Astrocyte of the cerebellum (primary cell): ENCODE data around the gene PRKN.

Source experiments
- DNase-seq: peaks from one replicate; pipeline ENCODE4 v3.0.0-alpha.2; 2011; ENCODE audit warnings: low read depth
- H3K4me3 ChIP-seq: 2 replicates; pipeline ENCODE4 v1.5.1; 2011; ENCODE audit warnings: mild to moderate bottlenecking, low read depth, low read length, moderate library complexity
- in situ Hi-C: cut with HindIII; loops from 2 replicates; pipeline ENCODE4 v1.10.0; 2017; ENCODE audit warnings: low sequenced_read_pairs
- TF ChIP-seq, protein P1 (sequence below): IDR thresholded peaks from 2 replicates; pipeline ENCODE4 v1.5.1; 2012; ENCODE audit warnings: low read length, low read depth, moderate library complexity, mild to moderate bottlenecking; ENCODE audit errors: missing control alignments

PRKN gene

DNA sequence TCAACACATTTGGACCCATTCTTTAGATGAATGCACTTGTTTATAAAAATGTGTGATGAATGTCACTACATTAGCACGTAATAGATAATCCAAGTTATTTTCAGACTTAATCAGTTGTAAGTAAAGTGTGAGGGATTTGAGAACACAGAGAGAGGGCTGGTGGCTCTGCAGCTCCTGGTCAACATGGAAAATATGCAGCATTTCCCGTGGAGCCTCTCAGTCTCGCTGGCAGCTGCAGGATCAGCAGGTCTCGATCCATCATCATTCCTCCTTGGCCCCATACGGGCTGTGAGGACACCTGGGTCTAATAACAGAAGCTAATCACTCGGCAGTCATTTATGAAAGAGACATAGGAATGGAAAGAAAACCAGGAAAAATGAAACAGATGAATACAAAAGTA lies 390.2 kb downstream of the PRKN start:
- TF ChIP-seq, protein P1, sequence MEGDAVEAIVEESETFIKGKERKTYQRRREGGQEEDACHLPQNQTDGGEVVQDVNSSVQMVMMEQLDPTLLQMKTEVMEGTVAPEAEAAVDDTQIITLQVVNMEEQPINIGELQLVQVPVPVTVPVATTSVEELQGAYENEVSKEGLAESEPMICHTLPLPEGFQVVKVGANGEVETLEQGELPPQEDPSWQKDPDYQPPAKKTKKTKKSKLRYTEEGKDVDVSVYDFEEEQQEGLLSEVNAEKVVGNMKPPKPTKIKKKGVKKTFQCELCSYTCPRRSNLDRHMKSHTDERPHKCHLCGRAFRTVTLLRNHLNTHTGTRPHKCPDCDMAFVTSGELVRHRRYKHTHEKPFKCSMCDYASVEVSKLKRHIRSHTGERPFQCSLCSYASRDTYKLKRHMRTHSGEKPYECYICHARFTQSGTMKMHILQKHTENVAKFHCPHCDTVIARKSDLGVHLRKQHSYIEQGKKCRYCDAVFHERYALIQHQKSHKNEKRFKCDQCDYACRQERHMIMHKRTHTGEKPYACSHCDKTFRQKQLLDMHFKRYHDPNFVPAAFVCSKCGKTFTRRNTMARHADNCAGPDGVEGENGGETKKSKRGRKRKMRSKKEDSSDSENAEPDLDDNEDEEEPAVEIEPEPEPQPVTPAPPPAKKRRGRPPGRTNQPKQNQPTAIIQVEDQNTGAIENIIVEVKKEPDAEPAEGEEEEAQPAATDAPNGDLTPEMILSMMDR: no peak
- no peak overlapping the region for H3K4me3 ChIP-seq
- no peak for DNase-seq
- in situ Hi-C loops: no loop called here

DNA sequence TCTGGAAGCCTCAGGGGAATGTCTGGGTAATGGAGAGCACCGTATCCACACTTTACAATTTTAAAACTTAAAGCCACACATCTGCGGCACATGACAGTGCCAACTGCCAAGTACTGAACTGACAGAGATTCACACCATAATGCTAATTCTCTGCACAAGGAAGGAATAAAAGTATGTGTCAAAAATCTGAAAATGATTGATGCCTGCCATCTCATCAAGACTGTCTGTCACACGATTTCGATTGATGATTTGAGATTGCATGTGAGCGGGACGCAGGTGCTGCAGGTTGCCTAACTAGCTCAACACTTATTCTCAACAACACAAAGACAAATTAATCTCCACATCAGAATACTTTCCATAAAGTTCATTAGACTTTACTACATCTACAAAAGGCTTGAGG lies 391.2 kb downstream of the PRKN start:
- no peak for DNase-seq
- TF ChIP-seq, protein P1: no peak
- in situ Hi-C loops: no loop called here
- H3K4me3 ChIP-seq: no peak overlapping the region

DNA sequence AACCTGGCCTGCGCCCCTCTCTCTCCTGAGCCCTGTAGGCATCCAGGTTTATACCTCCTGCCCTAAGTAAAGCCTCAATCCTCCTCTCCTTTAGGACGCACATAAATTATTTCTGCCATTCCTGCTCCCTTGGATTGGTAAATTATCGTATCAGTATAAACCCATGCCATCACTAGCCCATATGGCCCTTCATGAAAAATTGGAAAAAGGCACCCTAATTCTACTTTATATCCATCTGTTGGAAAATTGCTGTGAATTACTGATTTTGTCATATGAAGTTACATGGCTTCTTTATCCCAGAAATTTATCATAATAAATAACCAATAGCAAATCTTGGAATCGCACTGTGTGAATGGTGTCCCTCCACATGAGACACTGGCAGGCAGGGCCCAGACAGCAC lies 395.2 kb downstream of the PRKN start:
- no peak overlapping the region for H3K4me3 ChIP-seq
- TF ChIP-seq, protein P1: no peak
- no peak for DNase-seq
- in situ Hi-C loops: no loop called here

DNA sequence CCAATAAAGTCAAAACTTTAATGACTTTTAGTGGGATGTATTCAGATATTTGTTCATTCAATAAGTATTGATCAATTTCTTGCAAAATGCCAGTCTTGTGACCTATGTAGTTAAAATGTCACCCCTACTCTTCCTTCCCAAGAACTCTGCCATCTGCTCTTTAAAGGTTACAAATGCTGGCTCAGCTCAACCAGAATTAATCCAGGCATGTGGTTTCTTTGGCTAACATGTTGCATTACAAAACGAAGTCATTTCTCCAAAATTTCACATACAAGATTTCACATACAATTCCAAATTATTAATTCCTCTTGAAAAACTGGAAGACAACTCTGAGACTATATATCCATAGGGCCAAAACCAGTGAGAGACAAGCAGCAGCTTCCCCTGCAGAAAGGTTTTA lies 395.7 kb downstream of the PRKN start:
- no peak overlapping the region for H3K4me3 ChIP-seq
- TF ChIP-seq, protein P1: no peak
- in situ Hi-C loops: no loop called here
- DNase-seq: no peak

DNA sequence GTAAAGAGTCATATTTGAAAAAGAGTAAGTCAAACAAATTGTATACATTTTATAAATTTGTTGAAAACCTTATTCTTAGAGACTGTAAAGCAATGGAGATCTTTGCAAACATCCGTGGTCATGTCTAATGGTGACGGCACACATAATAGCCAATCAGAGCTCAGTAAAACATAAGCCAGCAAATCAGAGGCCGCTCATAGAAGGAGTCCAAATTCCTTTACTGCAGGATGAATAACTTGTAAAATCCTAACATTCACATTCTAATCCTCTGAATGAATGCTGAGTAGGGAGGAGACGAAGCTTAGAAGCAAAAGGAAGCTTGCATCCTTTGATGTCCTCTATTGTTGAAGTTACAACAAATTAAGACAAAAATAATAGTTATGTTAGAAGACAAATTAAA lies 401.7 kb downstream of the PRKN start:
- no peak for DNase-seq
- TF ChIP-seq, protein P1: no peak
- in situ Hi-C loops: no loop called here
- no peak overlapping the region for H3K4me3 ChIP-seq

DNA sequence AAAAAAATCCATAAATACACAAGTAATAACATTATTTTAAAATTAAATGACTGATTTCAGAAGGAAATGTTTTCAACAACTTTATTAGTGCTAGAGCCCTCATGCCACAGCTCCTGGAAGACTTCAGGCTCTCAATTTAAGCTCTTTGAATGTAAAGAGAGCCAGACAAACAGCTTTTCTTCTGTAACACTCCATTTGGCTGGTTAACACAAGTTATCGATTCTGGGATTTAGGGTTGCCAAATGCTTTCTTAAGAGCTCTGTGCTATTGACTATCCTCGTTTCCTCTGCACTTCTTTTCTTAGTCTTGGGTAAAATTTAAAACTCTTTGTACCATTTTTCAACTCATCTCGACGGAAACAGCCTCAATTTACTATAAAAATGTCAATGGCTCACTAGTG lies 402.5 kb downstream of the PRKN start:
- DNase-seq: no peak
- TF ChIP-seq, protein P1: no peak
- no peak overlapping the region for H3K4me3 ChIP-seq
- in situ Hi-C loops: no loop called here

DNA sequence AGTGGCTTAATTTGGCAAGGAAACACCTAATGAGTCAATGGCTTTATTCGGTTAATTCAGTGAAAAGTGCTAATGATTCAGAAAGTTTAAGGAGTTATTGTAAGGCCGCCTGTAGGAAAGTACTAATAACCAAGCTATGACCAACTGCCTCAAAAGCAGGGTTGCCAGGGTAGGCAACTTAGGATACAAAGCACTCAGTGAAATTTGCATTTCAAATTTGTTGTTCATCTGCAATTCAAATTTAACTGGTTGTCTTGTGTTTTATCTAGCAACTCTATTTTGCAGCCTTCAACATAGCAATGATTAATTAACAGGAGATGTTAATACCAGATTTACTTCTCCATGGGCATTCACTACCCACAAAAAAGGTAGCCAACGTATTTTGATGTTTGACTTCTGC lies 412.3 kb downstream of the PRKN start:
- in situ Hi-C loops: no loop called here
- TF ChIP-seq, protein P1: no peak
- DNase-seq: no peak
- no peak overlapping the region for H3K4me3 ChIP-seq
